HUES48 (cell line): ENCODE measurements around the gene RAB31.

ENCODE experiments used
- H3K27ac ChIP-seq: one replicate; pipeline ENCODE4 v1.7.0; 2013; ENCODE audit warnings: low read depth, low read length, inconsistent platforms
- H3K27me3 ChIP-seq: 2 replicates; pipeline ENCODE4 v1.6.1; 2013; ENCODE audit warnings: mild to moderate bottlenecking, low read length; ENCODE audit not compliant: control insufficient read depth, insufficient read depth
- H3K36me3 ChIP-seq: 2 replicates; pipeline ENCODE4 v1.6.1; 2013; ENCODE audit warnings: low read length; ENCODE audit not compliant: control insufficient read depth, insufficient read depth
- H3K4me1 ChIP-seq: 2 replicates; pipeline ENCODE4 v1.6.1; 2013; ENCODE audit warnings: mild to moderate bottlenecking, low read length; ENCODE audit not compliant: control insufficient read depth, insufficient read depth
- H3K4me3 ChIP-seq: 2 replicates; pipeline ENCODE4 v1.5.1; 2013; ENCODE audit warnings: mild to moderate bottlenecking, low read depth, low read length
- H3K9ac ChIP-seq: 2 replicates; pipeline ENCODE4 v1.6.1; 2013; ENCODE audit warnings: mild to moderate bottlenecking, low read depth, low read length, moderate library complexity
- H3K9me3 ChIP-seq: 2 replicates; pipeline ENCODE4 v1.6.1; 2013; ENCODE audit warnings: low read length; ENCODE audit not compliant: control insufficient read depth, insufficient read depth

The RAB31 gene

DNA sequence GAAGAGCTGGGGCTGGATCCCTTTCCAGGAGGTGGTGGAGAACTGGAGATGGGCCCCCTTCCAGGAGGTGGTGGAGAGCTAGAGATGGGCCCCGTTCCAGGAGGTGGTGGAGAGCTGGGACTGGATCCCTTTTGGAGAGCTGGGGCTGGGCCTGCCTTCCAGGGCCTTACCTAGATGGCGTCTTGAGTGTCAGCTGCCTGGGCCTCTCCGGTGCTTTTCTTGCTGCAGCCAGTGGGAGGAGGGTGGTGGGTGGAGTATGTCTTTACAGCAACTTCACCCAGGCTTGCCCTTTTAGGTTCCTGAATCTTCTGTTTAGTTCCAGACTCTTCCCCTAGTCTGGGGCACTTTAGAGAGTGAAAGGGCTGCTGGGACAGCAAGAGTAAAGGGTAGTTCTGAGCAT is 158.5 kb downstream of the RAB31 start:
- H3K4me3 ChIP-seq, result no peak overlapping the region
- no peak overlapping the region for H3K27ac ChIP-seq

DNA sequence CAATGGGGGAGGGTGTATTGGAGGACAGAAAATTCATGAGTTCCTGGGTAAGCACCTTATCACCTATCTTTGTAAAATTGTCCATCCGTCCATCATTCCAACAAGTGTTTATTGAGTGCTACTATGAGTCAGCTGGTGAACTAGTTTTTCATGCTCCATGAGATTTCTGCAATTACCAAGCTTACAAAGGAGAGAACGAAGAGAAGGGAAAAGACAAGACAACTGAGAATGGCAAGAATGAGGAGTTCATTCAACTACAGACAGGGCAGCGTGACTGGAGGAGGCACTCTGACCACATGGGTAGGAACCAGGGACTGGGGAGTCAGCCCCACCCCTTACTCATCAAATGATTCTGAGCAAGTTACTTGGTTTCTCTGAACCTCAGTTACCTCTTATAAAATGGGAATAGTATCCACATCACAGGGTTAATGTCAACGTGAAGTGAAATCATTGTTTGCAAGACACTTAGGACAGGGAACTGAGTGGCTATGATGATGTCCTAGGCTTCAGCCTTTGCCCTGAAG is 159.0 kb downstream of the RAB31 start:
- Histone ChIP-seq H3K4me3 (no peak overlapping the region), H3K36me3 (no peaks in the 10 kb centered on the region), H3K9me3 (peaks cover 15% of the 10 kb centered on the region; the same call in 1 of the 2 replicates), H3K4me1 (peaks cover 27% of the 10 kb centered on the region), H3K27ac (no peak overlapping the region), H3K9ac (no peak overlapping the region), H3K27me3 (no peaks in the 10 kb centered on the region)

More for the DNA sequence above, 158.5 kb downstream of the RAB31 start:
- peaks cover 15% of the 10 kb centered on the region; the same call in 1 of the 2 replicates for H3K9me3 ChIP-seq
- H3K4me1 ChIP-seq, result peaks cover 27% of the 10 kb centered on the region
- H3K27me3 ChIP-seq, result no peaks in the 10 kb centered on the region
- H3K9ac ChIP-seq, result no peak overlapping the region
- no peaks in the 10 kb centered on the region for H3K36me3 ChIP-seq

GRCh38 chr18:9868857-9869714 is 161.0 kb downstream of the RAB31 start:
- H3K4me3 ChIP-seq, result no peak overlapping the region
- H3K9ac ChIP-seq, result no peak overlapping the region
- H3K27ac ChIP-seq, result peak overlapping the region; percentile 72

DNA sequence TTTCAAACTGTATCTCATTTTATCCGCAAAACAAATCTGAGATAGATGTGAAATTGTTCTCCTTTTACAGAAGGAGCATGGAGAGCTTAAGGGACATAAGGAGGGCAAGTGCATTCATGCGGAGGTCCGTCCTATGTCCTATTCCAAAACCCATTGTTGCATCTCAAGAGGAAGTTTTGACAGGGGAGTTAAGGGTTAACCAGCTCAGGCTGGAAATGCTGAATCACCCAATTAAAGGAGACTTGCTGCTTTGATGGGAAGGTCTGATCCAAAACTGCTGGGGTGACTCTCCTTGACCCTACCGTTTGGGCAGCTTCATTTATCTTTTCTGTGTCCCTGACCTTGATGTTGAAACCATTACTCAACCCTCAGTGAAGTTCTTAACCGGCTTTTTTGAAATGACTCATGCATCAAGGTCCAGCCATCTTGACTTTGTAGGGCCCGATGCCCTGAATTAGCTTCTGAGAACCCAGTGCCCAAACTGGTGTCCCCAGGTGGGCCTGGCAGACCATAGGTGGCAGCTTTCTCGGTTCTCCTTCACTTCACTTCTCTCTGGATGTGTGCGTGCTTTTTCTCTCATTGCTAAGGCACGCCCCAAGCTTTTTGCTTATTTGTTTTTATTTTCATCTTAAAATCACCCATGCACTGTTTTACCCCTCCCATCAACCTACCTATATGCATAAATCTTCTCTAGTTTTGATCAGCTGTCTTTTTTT is 161.8 kb downstream of the RAB31 start:
- Histone ChIP-seq H3K4me1 (peaks cover 27% of the 10 kb centered on the region), H3K9ac (no peak overlapping the region; the same call in 1 of the 2 replicates), H3K27me3 (no peaks in the 10 kb centered on the region), H3K36me3 (no peaks in the 10 kb centered on the region), H3K4me3 (no peak overlapping the region), H3K9me3 (peaks cover 15% of the 10 kb centered on the region; the same call in 1 of the 2 replicates), H3K27ac (peak overlapping the region; percentile 72)

More at GRCh38 chr18:9868857-9869714, 161.0 kb downstream of the RAB31 start:
- no peaks in the 10 kb centered on the region for H3K27me3 ChIP-seq
- no peaks in the 10 kb centered on the region for H3K36me3 ChIP-seq
- peaks cover 27% of the 10 kb centered on the region for H3K4me1 ChIP-seq
- peaks cover 15% of the 10 kb centered on the region; the same call in 1 of the 2 replicates for H3K9me3 ChIP-seq

DNA sequence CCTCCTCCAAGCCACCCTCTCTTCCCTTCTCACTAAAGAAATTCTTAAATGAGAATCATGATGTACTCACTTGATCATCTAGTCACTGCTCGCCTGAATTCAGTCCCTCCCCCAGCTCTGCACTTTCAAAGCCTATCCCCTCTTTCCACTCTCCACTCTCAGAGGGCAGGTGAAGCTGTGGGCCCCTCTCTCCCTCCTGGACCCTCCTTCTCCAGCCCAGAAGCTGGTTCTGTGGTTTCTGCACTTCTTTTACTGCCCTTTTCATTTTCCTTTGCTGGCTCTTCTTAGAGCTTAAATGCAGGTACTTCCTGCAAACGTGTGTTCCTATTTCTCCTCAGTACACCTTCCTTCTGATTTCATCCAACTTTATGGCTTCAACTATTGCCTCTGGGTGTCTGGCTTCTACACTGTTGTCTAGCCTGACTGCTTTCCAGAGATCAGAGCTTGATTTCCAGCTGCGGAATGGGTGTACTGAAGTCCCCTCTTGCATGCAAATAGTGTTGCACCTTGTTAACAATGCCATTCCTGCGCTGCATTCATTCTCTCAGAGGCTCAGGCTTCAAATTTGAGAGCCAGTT is 162.4 kb downstream of the RAB31 start:
- H3K4me3 ChIP-seq, result no peak overlapping the region
- no peaks in the 10 kb centered on the region for H3K27me3 ChIP-seq
- H3K4me1 ChIP-seq, result peaks cover 27% of the 10 kb centered on the region
- no peak overlapping the region for H3K27ac ChIP-seq
- no peaks in the 10 kb centered on the region for H3K36me3 ChIP-seq
- H3K9me3 ChIP-seq, result peaks cover 9% of the 10 kb centered on the region; the same call in 1 of the 2 replicates
- no peak overlapping the region; the same call in 1 of the 2 replicates for H3K9ac ChIP-seq

DNA sequence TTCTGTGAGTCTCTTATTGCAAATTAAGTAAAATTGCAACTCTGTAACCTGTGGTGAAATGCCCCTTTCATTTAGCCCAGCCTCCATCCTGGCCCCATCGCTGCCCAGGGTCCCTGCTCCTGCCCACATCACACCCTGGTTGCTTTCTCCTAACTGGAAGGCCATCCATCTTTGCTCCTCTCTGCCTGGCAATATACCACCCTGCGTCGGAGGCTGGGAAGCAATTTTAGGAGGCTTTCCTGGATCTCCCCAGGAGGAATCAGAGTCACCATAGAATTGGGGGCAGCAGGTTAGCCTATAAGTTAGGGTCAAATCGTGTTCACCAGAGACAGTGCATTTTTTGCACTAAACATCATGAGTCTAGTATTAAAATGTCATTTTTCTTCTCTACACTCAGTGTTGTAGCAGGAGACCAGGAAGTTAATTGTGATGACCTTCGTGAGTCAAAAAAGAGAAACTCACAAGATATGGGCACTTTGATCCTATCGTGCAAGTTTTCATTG is 163.2 kb downstream of the RAB31 start:
- H3K27ac ChIP-seq, result no peak overlapping the region
- H3K9ac ChIP-seq, result no peak overlapping the region
- peaks cover 2% of the 10 kb centered on the region; the same call in 1 of the 2 replicates for H3K9me3 ChIP-seq
- no peaks in the 10 kb centered on the region for H3K36me3 ChIP-seq
- H3K4me1 ChIP-seq, result peaks cover 27% of the 10 kb centered on the region
- no peaks in the 10 kb centered on the region for H3K27me3 ChIP-seq
- no peak overlapping the region for H3K4me3 ChIP-seq

DNA sequence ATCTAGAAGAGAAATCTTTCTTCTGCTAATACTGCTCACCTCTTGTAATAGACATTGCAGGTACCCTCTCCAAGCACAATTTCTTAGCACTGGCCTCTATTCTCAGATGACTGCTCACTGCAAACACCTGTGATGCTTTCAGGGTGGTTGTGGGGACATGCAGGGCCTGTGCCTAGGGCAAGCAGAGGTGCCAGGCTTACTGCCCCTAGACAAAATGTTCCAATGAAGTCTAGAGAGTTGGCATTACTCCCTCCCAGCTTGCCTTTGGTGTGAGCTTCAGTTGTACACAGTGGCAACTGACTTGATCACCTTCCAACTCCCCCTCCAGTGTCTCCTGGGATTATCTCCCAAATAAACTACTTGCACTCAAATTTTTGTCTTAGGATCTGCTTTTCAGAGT is 164.7 kb downstream of the RAB31 start:
- no peak overlapping the region for H3K27ac ChIP-seq
- H3K9me3 ChIP-seq, result no peaks in the 10 kb centered on the region
- H3K4me3 ChIP-seq, result no peak overlapping the region
- no peaks in the 10 kb centered on the region for H3K27me3 ChIP-seq
- H3K36me3 ChIP-seq, result no peaks in the 10 kb centered on the region
- no peak overlapping the region for H3K9ac ChIP-seq
- H3K4me1 ChIP-seq, result peaks cover 35% of the 10 kb centered on the region

- Histone ChIP-seq H3K4me3 (no peak overlapping the region), H3K9me3 (no peaks in the 10 kb centered on the region), H3K27me3 (no peaks in the 10 kb centered on the region), H3K9ac (no peak overlapping the region), H3K4me1 (peaks cover 23% of the 10 kb centered on the region), H3K36me3 (no peaks in the 10 kb centered on the region), H3K27ac (no peak overlapping the region)
Measured at GRCh38 chr18:9874728-9875127, 166.6 kb downstream of the RAB31 start.

- no peak overlapping the region for H3K4me3 ChIP-seq
- H3K9me3 ChIP-seq, result no peaks in the 10 kb centered on the region
- H3K36me3 ChIP-seq, result no peaks in the 10 kb centered on the region
- no peak overlapping the region for H3K9ac ChIP-seq
- no peaks in the 10 kb centered on the region for H3K27me3 ChIP-seq
- H3K4me1 ChIP-seq, result peaks cover 8% of the 10 kb centered on the region
- H3K27ac ChIP-seq, result peak overlapping the region; percentile 85
Measured at GRCh38 chr18:9876212-9876866, 168.2 kb downstream of the RAB31 start.
